Measurements from ENCODE around the gene IL1RAPL2.

Gene IL1RAPL2

GRCh38 chrX:105277132-105277531 is 711.1 kb downstream of the IL1RAPL2 start:
- no peak for DNase-seq

GRCh38 chrX:105282077-105282476 is 716.1 kb downstream of the IL1RAPL2 start:
- DNase-seq: no peak

- DNase-seq: no peak
These were observed 731.0 kb downstream of the IL1RAPL2 start for GRCh38 chrX:105297041-105297440.

- DNase-seq: no peak
These were observed 733.3 kb downstream of the IL1RAPL2 start for GRCh38 chrX:105299286-105299685.

- DNase-seq: no peak
These were observed 736.2 kb downstream of the IL1RAPL2 start for GRCh38 chrX:105302246-105302645.

GRCh38 chrX:105307762-105308161 is 741.8 kb downstream of the IL1RAPL2 start:
- no peak for DNase-seq

- DNase-seq: no peak
These were observed 747.6 kb downstream of the IL1RAPL2 start for GRCh38 chrX:105313596-105313995.

- no peak for DNase-seq
These were observed 748.5 kb downstream of the IL1RAPL2 start for GRCh38 chrX:105314458-105314857.

- no peak for DNase-seq
These were observed 749.2 kb downstream of the IL1RAPL2 start for GRCh38 chrX:105315248-105315647.

- no peak for DNase-seq
These were observed 751.1 kb downstream of the IL1RAPL2 start for GRCh38 chrX:105317117-105317516.

GRCh38 chrX:105323928-105324327 is 757.9 kb downstream of the IL1RAPL2 start:
- DNase-seq: no peak

- DNase-seq: no peak
These were observed 762.8 kb downstream of the IL1RAPL2 start for GRCh38 chrX:105328773-105329172.

GRCh38 chrX:105331244-105331643 is 765.2 kb downstream of the IL1RAPL2 start:
- no peak for DNase-seq

- no peak for DNase-seq
These were observed 781.4 kb downstream of the IL1RAPL2 start for GRCh38 chrX:105347373-105347772.

GRCh38 chrX:105349476-105349875 is 783.5 kb downstream of the IL1RAPL2 start:
- no peak for DNase-seq

GRCh38 chrX:105375816-105376215 is 809.8 kb downstream of the IL1RAPL2 start:
- DNase-seq: no peak

- no peak for DNase-seq
These were observed 858.7 kb downstream of the IL1RAPL2 start for GRCh38 chrX:105424729-105425128.

GRCh38 chrX:105451401-105451800 is 885.4 kb downstream of the IL1RAPL2 start:
- DNase-seq: no peak

GRCh38 chrX:105458846-105459245 is 892.8 kb downstream of the IL1RAPL2 start:
- DNase-seq: no peak

GRCh38 chrX:105460376-105460775 is 894.4 kb downstream of the IL1RAPL2 start:
- no peak for DNase-seq

GRCh38 chrX:105461016-105461415 is 895.0 kb downstream of the IL1RAPL2 start:
- DNase-seq: no peak

- DNase-seq: no peak
These were observed 896.2 kb downstream of the IL1RAPL2 start for GRCh38 chrX:105462186-105462585.

GRCh38 chrX:105463473-105463872 is 897.5 kb downstream of the IL1RAPL2 start:
- no peak for DNase-seq

- no peak for DNase-seq
These were observed 898.6 kb downstream of the IL1RAPL2 start for GRCh38 chrX:105464618-105465017.

GRCh38 chrX:105468741-105469140 is 902.7 kb downstream of the IL1RAPL2 start:
- no peak for DNase-seq

GRCh38 chrX:105471597-105471996 is 905.6 kb downstream of the IL1RAPL2 start:
- DNase-seq: no peak
